Endodermal cell (in vitro differentiated cells): ENCODE data around the gene STX10. TPM values are rescaled to one million over a fixed set of nuclear protein-coding genes. Genes with fewer than 3 reads are reported as not detected.
A peak's percentile ranks its signal among the peaks of the same experiment; 100 is the strongest.

Experiments
- DNase-seq: peaks from one replicate; pipeline ENCODE4 v3.0.0-alpha.2; 2017
- H3K27ac ChIP-seq: 2 replicates; pipeline ENCODE4 v1.5.1; 2013; ENCODE audit warnings: mild to moderate bottlenecking, low read depth, low read length, moderate library complexity
- H3K27me3 ChIP-seq: 2 replicates; pipeline ENCODE4 v1.6.1; 2013; ENCODE audit warnings: mild to moderate bottlenecking, low read length, moderate library complexity; ENCODE audit not compliant: insufficient read depth, control insufficient read depth, poor library complexity, severe bottlenecking
- H3K36me3 ChIP-seq: 2 replicates; pipeline ENCODE4 v1.7.0; 2013; ENCODE audit warnings: mild to moderate bottlenecking, low read length, moderate library complexity; ENCODE audit not compliant: control insufficient read depth, insufficient read depth
- H3K4me1 ChIP-seq: one replicate; pipeline ENCODE4 v1.7.0; 2013; ENCODE audit warnings: low read length; ENCODE audit not compliant: control insufficient read depth, insufficient read depth
- H3K4me3 ChIP-seq: 2 replicates; pipeline ENCODE4 v1.5.1; 2013; ENCODE audit warnings: mild to moderate bottlenecking, low read length, moderate library complexity
- H3K9ac ChIP-seq: 2 replicates; pipeline ENCODE4 v1.6.1; 2013; ENCODE audit warnings: mild to moderate bottlenecking, low read length, moderate library complexity; ENCODE audit not compliant: poor library complexity, severe bottlenecking; ENCODE audit errors: extremely low read depth
- H3K9me3 ChIP-seq: 2 replicates; pipeline ENCODE4 v1.6.1; 2013; ENCODE audit warnings: mild to moderate bottlenecking, low read length, moderate library complexity; ENCODE audit not compliant: control insufficient read depth
- H3K27ac Mint-ChIP-seq: 2 replicates; pipeline ENCODE4 v1.8.0; 2020; ENCODE audit warnings: mixed read lengths
- H3K27me3 Mint-ChIP-seq: 2 replicates; pipeline ENCODE4 v1.8.0; 2021; ENCODE audit warnings: mild to moderate bottlenecking, mixed read lengths; ENCODE audit not compliant: insufficient read depth
- H3K36me3 Mint-ChIP-seq: 2 replicates; pipeline ENCODE4 v1.8.0; 2020; ENCODE audit warnings: low read depth, mixed read lengths
- H3K4me1 Mint-ChIP-seq: 2 replicates; pipeline ENCODE4 v1.8.0; 2020; ENCODE audit warnings: mixed read lengths
- H3K4me3 Mint-ChIP-seq: 2 replicates; pipeline ENCODE4 v1.8.0; 2020; ENCODE audit warnings: mild to moderate bottlenecking, moderate library complexity, mixed read lengths
- H3K9me3 Mint-ChIP-seq: 2 replicates; pipeline ENCODE4 v1.8.0; 2020; ENCODE audit warnings: mild to moderate bottlenecking, mixed read lengths
- WGBS, 2 experiments: methylation state at CpG; one replicate each; pipeline versions ENCODE4 v1.1.5 to v1.1.7; 2013; ENCODE audit warnings: missing lambda C conversion rate in 2 of 2, mixed read lengths in 1 of 2; ENCODE audit not compliant: insufficient coverage in 1 of 2, insufficient read length in 1 of 2; 5-methylcytosine and 5-hydroxymethylcytosine counted together
- total RNA-seq, 2 donors: library from RNA; stranded (reverse); fragmentation: NEBNext Ultra II Directional in 1 of 2; extraction: Animal tissue kit (Norgen Biotek cat#: 25700) in 1 of 2; gene quantifications; 2 replicates in 1 of 2; 3 replicates in 1 of 2; pipeline ENCODE4 v1.2.1, GENCODE V29; 2021
- TF ChIP-seq, protein P1 (sequence below): fragments of 200-600 bp; sonication (generic); conservative IDR thresholded peaks from 2 replicates; pipeline ENCODE4 v1.5.0; 2021; ENCODE audit warnings: antibody characterized with exemption, mild to moderate bottlenecking

Gene STX10
- total RNA-seq, 2 donors from 2014 or later: 30.8 to 34.8 TPM

DNA sequence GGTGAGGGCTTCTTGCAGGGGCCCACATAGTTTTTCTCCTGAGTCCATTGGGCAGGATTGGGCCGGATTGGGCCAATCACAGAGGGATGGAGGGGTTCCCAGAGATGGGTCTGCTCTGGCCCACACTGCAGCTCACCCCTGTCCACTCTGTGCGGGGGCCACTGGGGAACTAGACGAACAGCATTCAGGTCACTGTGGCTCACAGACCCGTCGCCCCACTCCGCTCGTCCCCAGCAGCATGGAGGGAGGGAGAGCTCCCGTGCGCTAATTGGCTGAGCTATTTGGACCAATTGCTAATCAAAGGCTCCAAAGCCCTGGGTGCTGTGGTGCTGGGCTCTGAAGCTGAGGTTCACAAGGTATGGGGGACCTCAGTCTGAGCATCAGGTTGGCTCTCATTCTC, 20.8 kb downstream of the STX10 start:
- no peak overlapping the region for H3K27ac ChIP-seq
- 97% methylated on average over 7 to 9 of the region's 9 CpGs for WGBS, 2 experiments
- H3K4me3 Mint-ChIP-seq: no peak overlapping the region

GRCh38 chr19:13128583-13128982, 21.6 kb downstream of the STX10 start:
- Mint-ChIP-seq H3K27me3 (no peaks in the 10 kb centered on the region), H3K36me3 (peaks cover 42% of the 10 kb centered on the region), H3K4me1 (no peaks in the 10 kb centered on the region), H3K9me3 (no peaks in the 10 kb centered on the region), H3K4me3 (no peak overlapping the region), H3K27ac (peak overlapping the region; percentile 21)
- Histone ChIP-seq H3K9ac (no peak overlapping the region), H3K27ac (no peak overlapping the region), H3K27me3 (no peaks in the 10 kb centered on the region), H3K36me3 (peaks cover 54% of the 10 kb centered on the region), H3K9me3 (no peaks in the 10 kb centered on the region), H3K4me3 (no peak overlapping the region), H3K4me1 (peaks cover 2% of the 10 kb centered on the region)
- TF ChIP-seq, protein P1, sequence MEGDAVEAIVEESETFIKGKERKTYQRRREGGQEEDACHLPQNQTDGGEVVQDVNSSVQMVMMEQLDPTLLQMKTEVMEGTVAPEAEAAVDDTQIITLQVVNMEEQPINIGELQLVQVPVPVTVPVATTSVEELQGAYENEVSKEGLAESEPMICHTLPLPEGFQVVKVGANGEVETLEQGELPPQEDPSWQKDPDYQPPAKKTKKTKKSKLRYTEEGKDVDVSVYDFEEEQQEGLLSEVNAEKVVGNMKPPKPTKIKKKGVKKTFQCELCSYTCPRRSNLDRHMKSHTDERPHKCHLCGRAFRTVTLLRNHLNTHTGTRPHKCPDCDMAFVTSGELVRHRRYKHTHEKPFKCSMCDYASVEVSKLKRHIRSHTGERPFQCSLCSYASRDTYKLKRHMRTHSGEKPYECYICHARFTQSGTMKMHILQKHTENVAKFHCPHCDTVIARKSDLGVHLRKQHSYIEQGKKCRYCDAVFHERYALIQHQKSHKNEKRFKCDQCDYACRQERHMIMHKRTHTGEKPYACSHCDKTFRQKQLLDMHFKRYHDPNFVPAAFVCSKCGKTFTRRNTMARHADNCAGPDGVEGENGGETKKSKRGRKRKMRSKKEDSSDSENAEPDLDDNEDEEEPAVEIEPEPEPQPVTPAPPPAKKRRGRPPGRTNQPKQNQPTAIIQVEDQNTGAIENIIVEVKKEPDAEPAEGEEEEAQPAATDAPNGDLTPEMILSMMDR: no peak
- DNase-seq: no peak
- WGBS, 2 experiments: 93% methylated on average over 1 of the region's 1 CpG; no CpG with 5 or more reads in 1 of the 2 experiments

More for the DNA sequence above, 20.8 kb downstream of the STX10 start:
- no peaks in the 10 kb centered on the region for H3K9me3 ChIP-seq
- no peaks in the 10 kb centered on the region for H3K4me1 ChIP-seq
- DNase-seq: peak; percentile 36
- peaks cover 59% of the 10 kb centered on the region for H3K36me3 ChIP-seq
- H3K27me3 ChIP-seq: no peaks in the 10 kb centered on the region
- Mint-ChIP-seq H3K36me3 (peaks cover 41% of the 10 kb centered on the region), H3K27ac (no peak overlapping the region), H3K9me3 (no peaks in the 10 kb centered on the region), H3K27me3 (no peaks in the 10 kb centered on the region), H3K4me1 (no peaks in the 10 kb centered on the region)
- TF ChIP-seq, protein P1: no peak
- no peak overlapping the region for H3K4me3 ChIP-seq
- H3K9ac ChIP-seq: no peak overlapping the region

- 94 to 97% methylated on average over 5 to 6 of the region's 6 CpGs for WGBS, 2 experiments
- H3K36me3 Mint-ChIP-seq: peaks cover 42% of the 10 kb centered on the region
- peak overlapping the region; percentile 64 for H3K27ac Mint-ChIP-seq
- Histone ChIP-seq H3K4me3 (no peak overlapping the region), H3K36me3 (peaks cover 56% of the 10 kb centered on the region), H3K9ac (no peak overlapping the region), H3K27ac (no peak overlapping the region), H3K9me3 (no peaks in the 10 kb centered on the region), H3K27me3 (no peaks in the 10 kb centered on the region), H3K4me1 (peaks cover 3% of the 10 kb centered on the region)
- H3K27me3 Mint-ChIP-seq: no peaks in the 10 kb centered on the region
- no peaks in the 10 kb centered on the region for H3K9me3 Mint-ChIP-seq
- DNase-seq: no peak
- H3K4me1 Mint-ChIP-seq: peaks cover 4% of the 10 kb centered on the region
- no peak overlapping the region for H3K4me3 Mint-ChIP-seq
- TF ChIP-seq, protein P1: no peak
These were observed 22.2 kb downstream of the STX10 start for GRCh38 chr19:13127811-13128575.
